Measurements from ENCODE around the gene DYNC1H1. TPM values are rescaled to one million over a fixed set of nuclear protein-coding genes. Genes with fewer than 3 reads are reported as not detected.

The DYNC1H1 gene
- total RNA-seq, 1 experiment from 2014 or later = 438 TPM

GRCh38 chr14:102046337-102047278 lies 82.2 kb downstream of the DYNC1H1 start (continued):
- TF ChIP-seq ZNF425 (CRISPR knock-in tag; conservative IDR thresholded peaks at IDR 0.05) = no peak
- no peak for TF ChIP-seq NR2C2 (CRISPR knock-in tag; IDR thresholded peaks at IDR 0.05)
- no peak for TF ChIP-seq PREB (CRISPR knock-in tag; IDR thresholded peaks at IDR 0.05; ENCODE audit: borderline replicate concordance)
- TF ChIP-seq PRDM15 (CRISPR knock-in tag; IDR thresholded peaks at IDR 0.05) = no peak

GRCh38 chr14:102047808-102048540 lies 83.6 kb downstream of the DYNC1H1 start:
- ChIA-PET POLR2A (no interaction called here), CTCF (interaction anchor here (0.5 to 2.4 kb wide), 5 partner anchors 7 to 101 kb away, joined by 3 to 17 read pairs (median 8); no protein-coding TSS in a partner anchor)
- ATAC-seq = no peak
- no peak for TF ChIP-seq SOX15 (CRISPR knock-in tag; IDR thresholded peaks at IDR 0.05)
- TF ChIP-seq HMGA2 (CRISPR knock-in tag; IDR thresholded peaks at IDR 0.05) = no peak
- no peak for TF ChIP-seq E2F1 (CRISPR knock-in tag; IDR thresholded peaks at IDR 0.05)
- TF ChIP-seq SMAD3 (CRISPR knock-in tag; IDR thresholded peaks at IDR 0.05; ENCODE audit: borderline replicate concordance) = no peak
- no peak for TF ChIP-seq MXD4 (CRISPR knock-in tag; IDR thresholded peaks at IDR 0.05; ENCODE audit: borderline replicate concordance)
- TF ChIP-seq FOXP4 (CRISPR knock-in tag; IDR thresholded peaks at IDR 0.05) = no peak
- TF ChIP-seq CBFB (CRISPR knock-in tag; IDR thresholded peaks at IDR 0.05; ENCODE audit: low read depth) = no peak
- no peak for TF ChIP-seq USF2 (CRISPR knock-in tag; IDR thresholded peaks at IDR 0.05)
- TF ChIP-seq ZNF138 (CRISPR knock-in tag; conservative IDR thresholded peaks at IDR 0.05) = no peak
- no peak for TF ChIP-seq ETV6 (CRISPR knock-in tag; IDR thresholded peaks at IDR 0.05)
- no peak for TF ChIP-seq FOXK1 (CRISPR knock-in tag; IDR thresholded peaks at IDR 0.05)
- Mint-ChIP-seq H3K27me3 (ENCODE audit: low read depth) (no peaks in the 10 kb centered on the region), H3K4me1 (peaks cover 3% of the 10 kb centered on the region), H3K36me3 (peaks cover 68% of the 10 kb centered on the region), H3K9me3 (no peaks in the 10 kb centered on the region), H3K27ac (0 out of 2 replicates have a peak overlapping the region, but pooled peaks have one; percentile 53), H3K4me3 (no peak overlapping the region)
- no peak for DNase-seq (ENCODE audit: low spot score)
